Measurements from ENCODE around the gene TMEM175. TPM values are rescaled to one million over a fixed set of nuclear protein-coding genes. Genes with fewer than 3 reads are reported as not detected.

TMEM175 gene
- total and polyA plus RNA-seq, 3 experiments from 2014 or later, result 16.9 to 21.5 (median 17.6) TPM

GRCh38 chr4:947491-947971, 15.3 kb downstream of the TMEM175 start:
- Histone ChIP-seq H3K9me3 (ENCODE audit: low read length) (no peaks in the 10 kb centered on the region), H3K4me3 (ENCODE audit: low read length) (no peak overlapping the region), H3K27ac (ENCODE audit: low read depth, low read length) (no peak overlapping the region), H3K36me3 (ENCODE audit: insufficient read depth, low read length) (no peaks in the 10 kb centered on the region), H3K4me1 (ENCODE audit: insufficient read depth, low read length) (no peaks in the 10 kb centered on the region), H3K27me3 (ENCODE audit: insufficient read depth, low read length, poor library complexity, severe bottlenecking) (no peaks in the 10 kb centered on the region)
- ChIA-PET CTCF (no interaction called here), POLR2A (no interaction called here)
- no peak for DNase-seq
- no peak overlapping the region for H3K4me3 Mint-ChIP-seq
- H3K4me1 Mint-ChIP-seq, result peaks cover 0 to 3% (median 0%) of the 10 kb centered on the region in 3 donors
- no peaks in the 10 kb centered on the region for H3K9me3 Mint-ChIP-seq
- peaks cover 0 to 19% (median 5%) of the 10 kb centered on the region in 3 donors for H3K36me3 Mint-ChIP-seq
- no peaks in the 10 kb centered on the region for H3K27me3 Mint-ChIP-seq
- H3K27ac Mint-ChIP-seq, result no peak overlapping the region

- Mint-ChIP-seq H3K4me1 (peaks cover 0 to 3% (median 0%) of the 10 kb centered on the region in 3 donors), H3K36me3 (peaks cover 0 to 20% (median 3%) of the 10 kb centered on the region in 3 donors), H3K27me3 (no peaks in the 10 kb centered on the region), H3K9me3 (no peaks in the 10 kb centered on the region), H3K4me3 (no peak overlapping the region), H3K27ac (peak overlapping the region in 1 of 8 donors; percentile 23)
- ChIA-PET CTCF (no interaction called here), POLR2A (interaction anchor here (0.6 kb wide), 1 partner anchor 177 kb away, joined by 10 read pairs; no protein-coding TSS in a partner anchor)
- H3K4me3 ChIP-seq (ENCODE audit: low read length), result no peak overlapping the region
- no peaks in the 10 kb centered on the region for H3K9me3 ChIP-seq (ENCODE audit: low read length)
- H3K36me3 ChIP-seq (ENCODE audit: insufficient read depth, low read length), result no peaks in the 10 kb centered on the region
- no peaks in the 10 kb centered on the region for H3K4me1 ChIP-seq (ENCODE audit: insufficient read depth, low read length)
- peak in 1 of 5 donors; percentile 35 for DNase-seq
- H3K27me3 ChIP-seq (ENCODE audit: insufficient read depth, low read length, poor library complexity, severe bottlenecking), result no peaks in the 10 kb centered on the region
- H3K27ac ChIP-seq (ENCODE audit: low read depth, low read length), result no peak overlapping the region
Observed at GRCh38 chr4:948101-948935, 16.1 kb downstream of the TMEM175 start.

- POLR2A ChIA-PET, result interaction anchor here (0.6 kb wide), 1 partner anchor 178 kb away, joined by 10 read pairs; no protein-coding TSS in a partner anchor
Observed at GRCh38 chr4:948936-949300, 16.7 kb downstream of the TMEM175 start.

GRCh38 chr4:949656-950055, 17.4 kb downstream of the TMEM175 start:
- peaks cover 0 to 1% (median 0%) of the 10 kb centered on the region in 3 donors for H3K4me1 Mint-ChIP-seq
- DNase-seq, result peak in 1 of 5 donors; percentile 32
- Histone ChIP-seq H3K9me3 (ENCODE audit: low read length) (no peaks in the 10 kb centered on the region), H3K36me3 (ENCODE audit: insufficient read depth, low read length) (no peaks in the 10 kb centered on the region), H3K4me3 (ENCODE audit: low read length) (no peak overlapping the region), H3K4me1 (ENCODE audit: insufficient read depth, low read length) (no peaks in the 10 kb centered on the region), H3K27me3 (ENCODE audit: insufficient read depth, low read length, poor library complexity, severe bottlenecking) (no peaks in the 10 kb centered on the region), H3K27ac (ENCODE audit: low read depth, low read length) (no peak overlapping the region)
- ChIA-PET POLR2A (no interaction called here), CTCF (no interaction called here)
- no peak overlapping the region for H3K27ac Mint-ChIP-seq
- H3K27me3 Mint-ChIP-seq, result no peaks in the 10 kb centered on the region
- H3K9me3 Mint-ChIP-seq, result no peaks in the 10 kb centered on the region
- no peak overlapping the region for H3K4me3 Mint-ChIP-seq
- H3K36me3 Mint-ChIP-seq, result peaks cover 0 to 24% (median 3%) of the 10 kb centered on the region in 3 donors

More at GRCh38 chr4:948936-949300, 16.7 kb downstream of the TMEM175 start:
- CTCF ChIA-PET, result no interaction called here
- H3K4me3 ChIP-seq (ENCODE audit: low read length), result no peak overlapping the region
- H3K27me3 ChIP-seq (ENCODE audit: insufficient read depth, low read length, poor library complexity, severe bottlenecking), result no peaks in the 10 kb centered on the region
- H3K27ac ChIP-seq (ENCODE audit: low read depth, low read length), result no peak overlapping the region
- Mint-ChIP-seq H3K27me3 (no peaks in the 10 kb centered on the region), H3K36me3 (peaks cover 0 to 20% (median 3%) of the 10 kb centered on the region in 3 donors), H3K9me3 (no peaks in the 10 kb centered on the region), H3K27ac (no peak overlapping the region), H3K4me1 (peaks cover 0 to 3% (median 0%) of the 10 kb centered on the region in 3 donors), H3K4me3 (no peak overlapping the region)
- H3K36me3 ChIP-seq (ENCODE audit: insufficient read depth, low read length), result no peaks in the 10 kb centered on the region
- no peaks in the 10 kb centered on the region for H3K4me1 ChIP-seq (ENCODE audit: insufficient read depth, low read length)
- no peaks in the 10 kb centered on the region for H3K9me3 ChIP-seq (ENCODE audit: low read length)
- DNase-seq, result peak in 1 of 5 donors; percentile 26

GRCh38 chr4:950136-951020, 18.1 kb downstream of the TMEM175 start:
- CTCF ChIA-PET, result no interaction called here
- H3K9me3 ChIP-seq (ENCODE audit: low read length), result no peaks in the 10 kb centered on the region
- peaks cover 0 to 1% (median 0%) of the 10 kb centered on the region in 3 donors for H3K4me1 Mint-ChIP-seq
- H3K36me3 Mint-ChIP-seq, result peaks cover 0 to 26% (median 3%) of the 10 kb centered on the region in 3 donors
- no peaks in the 10 kb centered on the region for H3K4me1 ChIP-seq (ENCODE audit: insufficient read depth, low read length)
- H3K27ac Mint-ChIP-seq, result peak overlapping the region in 1 of 8 donors; percentile 78
- H3K27ac ChIP-seq (ENCODE audit: low read depth, low read length), result no peak overlapping the region
- no peaks in the 10 kb centered on the region for H3K36me3 ChIP-seq (ENCODE audit: insufficient read depth, low read length)
- no peaks in the 10 kb centered on the region for H3K27me3 Mint-ChIP-seq
- no peaks in the 10 kb centered on the region for H3K9me3 Mint-ChIP-seq
- no peak overlapping the region for H3K4me3 ChIP-seq (ENCODE audit: low read length)
- DNase-seq, result peak in 1 of 5 donors; percentile 30
- POLR2A ChIA-PET, result no interaction called here
- H3K4me3 Mint-ChIP-seq, result no peak overlapping the region
- no peaks in the 10 kb centered on the region for H3K27me3 ChIP-seq (ENCODE audit: insufficient read depth, low read length, poor library complexity, severe bottlenecking)

GRCh38 chr4:951186-951585, 18.9 kb downstream of the TMEM175 start:
- H3K27ac ChIP-seq (ENCODE audit: low read depth, low read length), result no peak overlapping the region
- Mint-ChIP-seq H3K27ac (no peak overlapping the region), H3K27me3 (no peaks in the 10 kb centered on the region), H3K4me1 (peaks cover 0 to 1% (median 0%) of the 10 kb centered on the region in 3 donors), H3K9me3 (no peaks in the 10 kb centered on the region), H3K4me3 (no peak overlapping the region), H3K36me3 (peaks cover 0 to 25% (median 3%) of the 10 kb centered on the region in 3 donors)
- no peaks in the 10 kb centered on the region for H3K9me3 ChIP-seq (ENCODE audit: low read length)
- H3K27me3 ChIP-seq (ENCODE audit: insufficient read depth, low read length, poor library complexity, severe bottlenecking), result no peaks in the 10 kb centered on the region
- no peak overlapping the region for H3K4me3 ChIP-seq (ENCODE audit: low read length)
- no peaks in the 10 kb centered on the region for H3K36me3 ChIP-seq (ENCODE audit: insufficient read depth, low read length)
- ChIA-PET POLR2A (no interaction called here), CTCF (no interaction called here)
- H3K4me1 ChIP-seq (ENCODE audit: insufficient read depth, low read length), result no peaks in the 10 kb centered on the region
- no peak for DNase-seq

- no peaks in the 10 kb centered on the region for H3K27me3 Mint-ChIP-seq
Observed at GRCh38 chr4:951594-952468, 19.6 kb downstream of the TMEM175 start.

More at GRCh38 chr4:951594-952468, 19.6 kb downstream of the TMEM175 start:
- Histone ChIP-seq H3K36me3 (ENCODE audit: insufficient read depth, low read length) (no peaks in the 10 kb centered on the region), H3K27ac (ENCODE audit: low read depth, low read length) (no peak overlapping the region), H3K9me3 (ENCODE audit: low read length) (no peaks in the 10 kb centered on the region), H3K4me3 (ENCODE audit: low read length) (no peak overlapping the region), H3K4me1 (ENCODE audit: insufficient read depth, low read length) (no peaks in the 10 kb centered on the region), H3K27me3 (ENCODE audit: insufficient read depth, low read length, poor library complexity, severe bottlenecking) (no peaks in the 10 kb centered on the region)
- Mint-ChIP-seq H3K27ac (peak overlapping the region in 1 of 8 donors; percentile 33), H3K9me3 (no peaks in the 10 kb centered on the region), H3K4me3 (no peak overlapping the region), H3K36me3 (peaks cover 0 to 28% (median 3%) of the 10 kb centered on the region in 3 donors), H3K4me1 (peaks cover 0 to 1% (median 0%) of the 10 kb centered on the region in 3 donors)
- CTCF ChIA-PET, result no interaction called here
- POLR2A ChIA-PET, result no interaction called here
- DNase-seq, result no peak
